WTC11 (cell line): ENCODE data around the gene CCDC71L.

Experiments
- CREM ChIP-seq: sonication (generic); formaldehyde crosslinking; IDR thresholded peaks from 2 replicates; pipeline ENCODE4 v1.8.1; 2022; ENCODE audit warnings: mild to moderate bottlenecking, missing genetic modification reagents, moderate library complexity
- ELF4 ChIP-seq: sonication (generic); formaldehyde crosslinking; IDR thresholded peaks from 2 replicates; pipeline ENCODE4 v1.8.1; 2022; ENCODE audit warnings: low read depth, mild to moderate bottlenecking, moderate library complexity, missing genetic modification reagents
- ESRRA ChIP-seq: sonication (generic); formaldehyde crosslinking; IDR thresholded peaks from 2 replicates; pipeline ENCODE4 v1.8.1; 2022; ENCODE audit warnings: mild to moderate bottlenecking, missing genetic modification reagents, borderline replicate concordance
- ETV6 ChIP-seq: sonication (generic); formaldehyde crosslinking; IDR thresholded peaks from 2 replicates; pipeline ENCODE4 v1.8.1; 2022; ENCODE audit warnings: mild to moderate bottlenecking, missing genetic modification reagents
- JUN ChIP-seq: sonication (generic); formaldehyde crosslinking; IDR thresholded peaks from 2 replicates; pipeline ENCODE4 v1.8.0; 2023; ENCODE audit warnings: mild to moderate bottlenecking, missing genetic modification reagents
- NFYB ChIP-seq: sonication (generic); formaldehyde crosslinking; conservative IDR thresholded peaks from 2 replicates; pipeline ENCODE4 v1.8.0; 2022; ENCODE audit warnings: low read depth, missing genetic modification reagents
- SMAD3 ChIP-seq: sonication (generic); formaldehyde crosslinking; IDR thresholded peaks from 2 replicates; pipeline ENCODE4 v1.8.0; 2022; ENCODE audit warnings: missing genetic modification reagents, mild to moderate bottlenecking, borderline replicate concordance
- TEAD4 ChIP-seq: sonication (generic); formaldehyde crosslinking; IDR thresholded peaks from 2 replicates; pipeline ENCODE4 v1.8.0; 2022; ENCODE audit warnings: mild to moderate bottlenecking, missing genetic modification reagents
- ZBTB21 ChIP-seq: sonication (generic); formaldehyde crosslinking; IDR thresholded peaks from 2 replicates; pipeline ENCODE4 v1.8.1; 2023; ENCODE audit warnings: mild to moderate bottlenecking, missing genetic modification reagents, borderline replicate concordance
- TF ChIP-seq, protein P1 (sequence below): fragments of 200-600 bp; IDR thresholded peaks from 2 replicates; pipeline ENCODE4 v1.8.0; 2022; ENCODE audit warnings: antibody characterized with exemption
- TF ChIP-seq, protein P2 (sequence below): sonication (generic); formaldehyde crosslinking; IDR thresholded peaks from 2 replicates; pipeline ENCODE4 v1.8.1; 2023; ENCODE audit warnings: mild to moderate bottlenecking, missing genetic modification reagents, moderate library complexity
- TF ChIP-seq, protein P3 (sequence below): sonication (generic); formaldehyde crosslinking; conservative IDR thresholded peaks from 2 replicates; pipeline ENCODE4 v1.8.1; 2022; ENCODE audit warnings: mild to moderate bottlenecking, missing genetic modification reagents
- TF ChIP-seq, protein P4 (sequence below): sonication (generic); formaldehyde crosslinking; conservative IDR thresholded peaks from 2 replicates; pipeline ENCODE4 v1.8.1; 2023; ENCODE audit warnings: mild to moderate bottlenecking, low read depth, missing genetic modification reagents, moderate library complexity
- TF ChIP-seq, protein P5 (sequence below): sonication (generic); formaldehyde crosslinking; IDR thresholded peaks from 2 replicates; pipeline ENCODE4 v1.8.1; 2022; ENCODE audit warnings: low read depth, mild to moderate bottlenecking, moderate library complexity, missing genetic modification reagents, borderline replicate concordance

DNA sequence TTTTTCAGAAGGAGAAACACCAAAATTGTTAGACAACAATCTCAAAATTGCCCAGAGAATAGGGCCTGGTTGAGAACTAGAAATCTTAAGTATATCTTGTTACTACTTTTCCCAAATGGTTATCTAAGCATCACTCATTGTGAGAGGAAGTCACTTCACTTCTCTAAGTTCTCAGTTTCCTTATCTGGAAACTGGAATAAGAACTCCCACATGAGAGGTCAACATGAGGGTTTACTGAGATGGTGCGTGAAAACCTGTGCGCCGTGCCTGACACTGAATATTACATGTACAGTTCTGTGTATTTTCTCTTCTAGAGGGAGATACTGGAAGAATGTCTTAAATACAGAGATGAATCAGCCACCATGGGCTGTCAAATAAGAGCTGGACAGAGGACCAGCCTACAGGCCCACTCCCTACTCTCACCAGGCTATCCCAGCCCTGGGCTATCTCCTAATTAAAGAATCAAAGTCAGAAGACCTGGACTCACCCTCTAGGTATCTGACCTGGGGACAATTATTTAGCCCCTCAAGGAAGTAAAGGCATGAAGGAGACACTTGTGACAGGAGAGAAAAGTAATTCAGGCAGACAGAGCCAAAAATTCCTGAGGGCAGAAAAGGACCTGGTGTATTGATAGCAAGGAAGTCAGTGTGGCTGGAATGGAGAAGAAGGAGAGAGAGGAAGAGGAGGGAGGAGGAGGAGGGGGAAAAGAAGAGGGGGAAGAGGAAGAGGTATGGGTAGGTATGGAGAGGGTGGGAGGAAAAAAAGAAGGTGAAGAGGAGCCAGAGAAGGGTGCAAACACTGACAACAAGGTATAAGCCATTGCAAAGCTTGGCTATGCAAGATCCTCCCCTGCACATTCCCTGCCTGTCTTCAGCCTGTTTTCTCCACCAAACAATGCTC lies 44.9 kb downstream of the CCDC71L start:
- TF ChIP-seq, protein P1, sequence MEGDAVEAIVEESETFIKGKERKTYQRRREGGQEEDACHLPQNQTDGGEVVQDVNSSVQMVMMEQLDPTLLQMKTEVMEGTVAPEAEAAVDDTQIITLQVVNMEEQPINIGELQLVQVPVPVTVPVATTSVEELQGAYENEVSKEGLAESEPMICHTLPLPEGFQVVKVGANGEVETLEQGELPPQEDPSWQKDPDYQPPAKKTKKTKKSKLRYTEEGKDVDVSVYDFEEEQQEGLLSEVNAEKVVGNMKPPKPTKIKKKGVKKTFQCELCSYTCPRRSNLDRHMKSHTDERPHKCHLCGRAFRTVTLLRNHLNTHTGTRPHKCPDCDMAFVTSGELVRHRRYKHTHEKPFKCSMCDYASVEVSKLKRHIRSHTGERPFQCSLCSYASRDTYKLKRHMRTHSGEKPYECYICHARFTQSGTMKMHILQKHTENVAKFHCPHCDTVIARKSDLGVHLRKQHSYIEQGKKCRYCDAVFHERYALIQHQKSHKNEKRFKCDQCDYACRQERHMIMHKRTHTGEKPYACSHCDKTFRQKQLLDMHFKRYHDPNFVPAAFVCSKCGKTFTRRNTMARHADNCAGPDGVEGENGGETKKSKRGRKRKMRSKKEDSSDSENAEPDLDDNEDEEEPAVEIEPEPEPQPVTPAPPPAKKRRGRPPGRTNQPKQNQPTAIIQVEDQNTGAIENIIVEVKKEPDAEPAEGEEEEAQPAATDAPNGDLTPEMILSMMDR, result no peak
- TF ChIP-seq ESRRA (CRISPR knock-in tag) (no peak), TEAD4 (no peak), ZBTB21 (no peak), ELF4 (CRISPR knock-in tag) (no peak), ETV6 (CRISPR knock-in tag) (no peak), CREM (CRISPR knock-in tag) (no peak), SMAD3 (CRISPR knock-in tag) (no peak), JUN (CRISPR knock-in tag) (no peak), NFYB (CRISPR knock-in tag) (no peak)
- TF ChIP-seq, protein P2, sequence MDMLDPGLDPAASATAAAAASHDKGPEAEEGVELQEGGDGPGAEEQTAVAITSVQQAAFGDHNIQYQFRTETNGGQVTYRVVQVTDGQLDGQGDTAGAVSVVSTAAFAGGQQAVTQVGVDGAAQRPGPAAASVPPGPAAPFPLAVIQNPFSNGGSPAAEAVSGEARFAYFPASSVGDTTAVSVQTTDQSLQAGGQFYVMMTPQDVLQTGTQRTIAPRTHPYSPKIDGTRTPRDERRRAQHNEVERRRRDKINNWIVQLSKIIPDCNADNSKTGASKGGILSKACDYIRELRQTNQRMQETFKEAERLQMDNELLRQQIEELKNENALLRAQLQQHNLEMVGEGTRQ (CRISPR knock-in tag), result no peak
- TF ChIP-seq, protein P3, sequence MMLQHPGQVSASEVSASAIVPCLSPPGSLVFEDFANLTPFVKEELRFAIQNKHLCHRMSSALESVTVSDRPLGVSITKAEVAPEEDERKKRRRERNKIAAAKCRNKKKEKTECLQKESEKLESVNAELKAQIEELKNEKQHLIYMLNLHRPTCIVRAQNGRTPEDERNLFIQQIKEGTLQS (CRISPR knock-in tag), result no peak
- TF ChIP-seq, protein P4, sequence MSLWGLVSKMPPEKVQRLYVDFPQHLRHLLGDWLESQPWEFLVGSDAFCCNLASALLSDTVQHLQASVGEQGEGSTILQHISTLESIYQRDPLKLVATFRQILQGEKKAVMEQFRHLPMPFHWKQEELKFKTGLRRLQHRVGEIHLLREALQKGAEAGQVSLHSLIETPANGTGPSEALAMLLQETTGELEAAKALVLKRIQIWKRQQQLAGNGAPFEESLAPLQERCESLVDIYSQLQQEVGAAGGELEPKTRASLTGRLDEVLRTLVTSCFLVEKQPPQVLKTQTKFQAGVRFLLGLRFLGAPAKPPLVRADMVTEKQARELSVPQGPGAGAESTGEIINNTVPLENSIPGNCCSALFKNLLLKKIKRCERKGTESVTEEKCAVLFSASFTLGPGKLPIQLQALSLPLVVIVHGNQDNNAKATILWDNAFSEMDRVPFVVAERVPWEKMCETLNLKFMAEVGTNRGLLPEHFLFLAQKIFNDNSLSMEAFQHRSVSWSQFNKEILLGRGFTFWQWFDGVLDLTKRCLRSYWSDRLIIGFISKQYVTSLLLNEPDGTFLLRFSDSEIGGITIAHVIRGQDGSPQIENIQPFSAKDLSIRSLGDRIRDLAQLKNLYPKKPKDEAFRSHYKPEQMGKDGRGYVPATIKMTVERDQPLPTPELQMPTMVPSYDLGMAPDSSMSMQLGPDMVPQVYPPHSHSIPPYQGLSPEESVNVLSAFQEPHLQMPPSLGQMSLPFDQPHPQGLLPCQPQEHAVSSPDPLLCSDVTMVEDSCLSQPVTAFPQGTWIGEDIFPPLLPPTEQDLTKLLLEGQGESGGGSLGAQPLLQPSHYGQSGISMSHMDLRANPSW (CRISPR knock-in tag), result no peak
- TF ChIP-seq, protein P5, sequence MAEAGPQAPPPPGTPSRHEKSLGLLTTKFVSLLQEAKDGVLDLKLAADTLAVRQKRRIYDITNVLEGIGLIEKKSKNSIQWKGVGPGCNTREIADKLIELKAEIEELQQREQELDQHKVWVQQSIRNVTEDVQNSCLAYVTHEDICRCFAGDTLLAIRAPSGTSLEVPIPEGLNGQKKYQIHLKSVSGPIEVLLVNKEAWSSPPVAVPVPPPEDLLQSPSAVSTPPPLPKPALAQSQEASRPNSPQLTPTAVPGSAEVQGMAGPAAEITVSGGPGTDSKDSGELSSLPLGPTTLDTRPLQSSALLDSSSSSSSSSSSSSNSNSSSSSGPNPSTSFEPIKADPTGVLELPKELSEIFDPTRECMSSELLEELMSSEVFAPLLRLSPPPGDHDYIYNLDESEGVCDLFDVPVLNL (CRISPR knock-in tag), result no peak
